HG03280 (cell line): ENCODE results near the gene ARSI.

ENCODE experiments used
- ATAC-seq: cut with Tn5 transposase; IDR thresholded peaks from one replicate; pipeline ENCODE4 v1.9.1; 2021; ENCODE audit warnings: mild to moderate bottlenecking, moderate library complexity; ENCODE audit not compliant: unreplicated experiment

ARSI gene

GRCh38 chr5:150271296-150271692, 31.4 kb downstream of the ARSI start:
- ATAC-seq: no peak

DNA sequence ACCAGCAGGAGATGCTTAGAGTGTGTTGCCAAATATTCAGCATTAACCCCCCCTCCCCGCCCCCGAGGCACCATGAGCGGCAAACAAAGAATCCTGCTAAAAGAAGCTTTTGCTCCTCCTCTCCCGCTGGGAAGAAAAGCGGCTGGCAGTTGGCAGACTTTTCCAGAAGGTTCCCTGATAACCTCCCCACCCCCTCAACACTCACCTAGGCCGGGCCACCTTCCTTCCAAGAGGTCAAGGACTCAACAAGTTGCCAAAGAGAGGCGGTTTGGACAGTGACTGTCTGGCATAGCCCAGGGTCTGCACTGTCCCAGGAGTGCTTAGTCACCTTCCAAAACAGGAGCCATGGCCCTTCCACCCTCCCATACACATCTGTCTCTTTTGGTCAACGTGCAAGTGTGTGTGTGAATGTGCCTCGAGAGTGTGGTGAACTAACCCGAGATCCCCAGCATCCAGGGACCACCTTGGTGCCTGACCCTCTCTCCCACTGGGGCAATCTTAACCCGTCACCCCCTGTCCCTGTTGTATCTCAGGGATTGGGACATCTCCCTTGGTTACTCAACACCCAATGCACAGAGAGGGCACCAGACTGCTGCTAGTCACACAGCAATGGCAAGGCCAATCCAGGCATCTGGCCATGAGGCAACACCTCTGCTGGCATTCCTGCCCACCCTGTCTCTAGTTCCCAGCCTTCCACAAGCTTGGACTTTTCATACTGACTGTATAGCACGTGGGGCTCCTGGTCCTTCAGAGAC, 32.0 kb downstream of the ARSI start:
- ATAC-seq: no peak

DNA sequence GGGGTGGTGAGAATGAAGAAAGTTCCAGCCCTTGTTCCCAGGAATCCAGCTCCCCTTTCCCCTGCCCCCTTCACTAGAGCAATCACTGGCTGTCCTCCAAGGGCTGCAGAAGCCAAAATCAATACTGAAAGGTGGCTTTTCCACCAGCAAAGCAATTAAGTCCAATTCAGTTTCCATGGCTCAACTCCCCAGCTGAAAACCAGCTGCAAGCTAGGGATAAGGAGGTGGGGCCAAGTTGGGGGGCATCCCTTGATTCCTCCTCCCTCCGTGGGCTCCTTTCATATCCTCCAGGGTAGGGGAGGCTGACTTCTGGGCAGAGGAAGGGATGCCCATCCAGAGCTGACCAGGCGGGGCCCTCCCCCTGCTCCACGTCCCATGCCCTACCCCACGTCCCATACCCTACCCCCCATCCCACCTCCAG, 35.8 kb downstream of the ARSI start:
- ATAC-seq: no peak

DNA sequence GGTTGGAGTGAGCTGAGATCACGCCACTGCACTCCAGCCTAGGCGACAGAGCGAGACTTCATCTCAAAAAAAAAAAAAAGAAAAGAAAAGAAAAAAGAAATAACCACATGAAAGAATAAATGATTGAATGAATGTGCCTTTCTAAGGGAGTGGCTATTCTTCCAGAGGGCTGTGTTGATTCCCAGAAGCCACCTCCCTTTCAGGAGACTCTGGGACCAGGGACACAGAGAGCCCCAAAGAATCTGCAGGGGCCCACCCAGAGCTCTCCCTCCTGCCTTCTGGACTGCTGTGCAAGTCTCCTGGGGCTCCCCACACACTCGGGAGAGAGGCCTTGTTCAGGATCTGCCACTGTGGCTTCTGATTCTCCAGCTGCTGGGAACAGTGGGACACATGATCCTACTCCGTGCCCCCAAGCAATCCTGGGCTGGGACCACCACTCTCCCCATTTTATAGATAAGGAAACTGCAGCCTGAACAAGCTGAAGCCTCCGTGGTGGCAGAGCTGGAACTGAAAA, 36.8 kb downstream of the ARSI start:
- no peak for ATAC-seq

- no peak for ATAC-seq
Measured at GRCh38 chr5:150264667-150265603, 37.8 kb downstream of the ARSI start.

DNA sequence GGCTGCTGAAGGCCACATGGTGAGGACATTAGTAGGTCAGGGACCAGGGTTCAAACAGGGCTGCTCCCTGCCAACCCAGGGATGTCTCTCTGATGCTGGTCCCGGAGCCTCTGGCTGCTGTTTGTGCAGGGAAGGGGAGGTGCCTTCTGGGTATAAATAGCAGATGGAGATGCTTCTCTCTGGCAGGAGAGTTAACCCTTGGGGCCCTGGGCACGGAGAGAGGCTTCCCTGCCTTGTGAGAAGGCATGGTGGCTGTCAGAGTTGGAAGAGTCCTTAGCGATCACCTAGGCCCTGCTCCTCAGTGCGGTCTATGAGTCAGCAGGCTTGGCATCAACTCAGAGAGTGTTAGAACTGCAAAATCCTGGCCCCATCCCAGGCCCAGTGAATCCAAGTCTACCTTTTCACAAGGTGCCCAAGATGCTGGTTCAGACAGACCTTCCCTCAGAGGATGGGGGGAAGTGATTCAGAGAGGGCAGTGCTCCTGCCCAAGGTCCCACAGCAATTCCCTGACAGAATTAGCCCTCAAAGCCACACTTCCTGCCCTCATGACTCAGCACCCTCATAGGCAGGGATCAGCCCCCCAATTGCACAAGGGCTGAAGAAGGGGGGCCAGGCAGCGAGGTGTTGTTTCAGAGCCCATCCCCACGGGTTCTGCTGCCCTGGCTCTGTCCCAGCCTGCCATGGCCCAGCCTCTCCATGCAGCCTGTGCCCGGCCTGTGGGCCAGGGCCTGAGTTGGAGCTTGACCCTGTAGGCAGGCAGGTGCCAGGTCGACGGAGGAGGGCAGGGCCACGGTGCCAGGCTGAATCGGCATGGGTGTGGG, 38.7 kb downstream of the ARSI start:
- no peak for ATAC-seq

- ATAC-seq: no peak
Measured at GRCh38 chr5:150263375-150263775, 39.3 kb downstream of the ARSI start.

GRCh38 chr5:150262502-150262901, 40.2 kb downstream of the ARSI start:
- ATAC-seq: no peak

DNA sequence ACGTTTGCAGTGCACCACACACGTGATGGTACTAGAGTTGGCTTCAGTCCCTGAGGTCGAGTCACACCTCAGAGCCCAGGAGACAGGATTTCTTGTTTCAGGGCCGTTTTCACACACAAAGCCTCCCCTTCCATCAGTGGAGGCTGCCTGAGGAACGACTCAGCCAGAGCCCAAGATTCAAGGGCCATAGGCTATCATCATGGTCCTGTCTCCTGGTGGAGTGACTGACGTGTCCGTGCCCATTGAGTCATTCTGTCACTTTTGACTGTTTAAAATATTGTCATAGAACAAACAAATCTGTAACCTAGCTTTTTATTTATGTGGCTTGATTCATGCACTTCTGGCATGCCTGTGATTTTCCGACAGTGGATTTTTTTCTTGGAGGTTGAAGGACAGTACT, 41.5 kb downstream of the ARSI start:
- no peak for ATAC-seq

- ATAC-seq: no peak
Measured at GRCh38 chr5:150258130-150258529, 44.6 kb downstream of the ARSI start.

- ATAC-seq: no peak
Measured at GRCh38 chr5:150257424-150257823, 45.3 kb downstream of the ARSI start.

- ATAC-seq: no peak
Measured at GRCh38 chr5:150256410-150257064, 46.2 kb downstream of the ARSI start.

- ATAC-seq: no peak
Measured at GRCh38 chr5:150255659-150256409, 46.9 kb downstream of the ARSI start.

- ATAC-seq: no peak
Measured at GRCh38 chr5:150254774-150255173, 47.9 kb downstream of the ARSI start.

DNA sequence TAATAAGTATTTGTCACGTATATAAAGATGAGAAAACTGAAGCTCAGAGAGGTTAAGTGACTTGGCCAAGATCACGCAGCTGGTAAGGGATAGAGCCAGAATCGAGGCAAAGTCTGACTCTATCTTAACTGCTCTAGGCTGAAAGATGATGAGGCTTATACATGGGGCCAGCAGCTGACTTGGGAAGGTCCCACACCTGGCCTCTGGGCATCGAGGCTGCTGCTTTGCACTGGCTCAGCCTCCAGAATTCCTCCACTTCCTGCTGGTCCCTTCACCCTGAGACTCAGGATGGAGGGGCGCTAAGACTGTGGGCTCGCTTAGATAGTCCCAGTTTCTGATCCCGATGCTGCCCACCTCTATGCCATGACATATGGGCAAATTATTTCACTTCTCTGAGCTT, 48.3 kb downstream of the ARSI start:
- ATAC-seq: no peak

DNA sequence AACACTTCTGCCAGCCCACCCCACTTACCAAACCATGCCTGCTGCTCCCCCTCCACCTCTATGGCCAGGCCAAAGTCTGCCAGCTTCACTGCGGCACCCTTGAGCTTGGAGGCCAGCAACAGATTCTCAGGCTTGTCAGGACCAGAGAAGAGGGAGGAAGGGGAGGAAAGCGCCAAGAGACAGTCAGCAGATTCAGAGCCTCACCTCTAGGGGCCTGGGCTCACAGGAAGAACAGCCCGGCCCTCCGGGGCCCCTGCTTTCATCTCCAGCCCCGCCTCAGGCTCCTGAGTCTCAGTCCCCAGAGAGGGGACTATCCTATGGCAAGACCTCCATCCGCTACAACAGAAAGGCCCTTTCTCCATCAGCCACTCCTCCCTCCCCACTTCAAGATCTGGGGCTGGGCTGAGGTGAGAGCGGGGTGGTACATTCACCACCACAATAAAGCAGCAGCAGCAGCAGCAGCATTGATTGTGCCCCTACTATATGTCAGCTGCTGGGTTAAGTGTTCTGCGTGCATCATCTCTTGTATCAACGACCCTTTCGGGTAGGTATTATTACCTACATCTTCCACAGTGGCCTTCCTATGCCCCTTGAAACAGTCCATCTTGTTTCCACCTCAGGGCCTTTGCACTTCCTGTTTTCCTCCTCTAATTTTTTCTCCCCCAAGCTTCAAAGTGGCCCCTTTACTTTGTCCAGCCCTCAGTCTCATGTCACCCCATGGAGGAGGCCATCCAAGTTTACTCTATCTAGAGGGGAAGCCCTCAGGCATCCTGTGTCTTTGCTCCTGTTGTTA, 49.1 kb downstream of the ARSI start:
- no peak for ATAC-seq

GRCh38 chr5:150252489-150252888, 50.2 kb downstream of the ARSI start:
- no peak for ATAC-seq

GRCh38 chr5:150251504-150251903, 51.2 kb downstream of the ARSI start:
- no peak for ATAC-seq

DNA sequence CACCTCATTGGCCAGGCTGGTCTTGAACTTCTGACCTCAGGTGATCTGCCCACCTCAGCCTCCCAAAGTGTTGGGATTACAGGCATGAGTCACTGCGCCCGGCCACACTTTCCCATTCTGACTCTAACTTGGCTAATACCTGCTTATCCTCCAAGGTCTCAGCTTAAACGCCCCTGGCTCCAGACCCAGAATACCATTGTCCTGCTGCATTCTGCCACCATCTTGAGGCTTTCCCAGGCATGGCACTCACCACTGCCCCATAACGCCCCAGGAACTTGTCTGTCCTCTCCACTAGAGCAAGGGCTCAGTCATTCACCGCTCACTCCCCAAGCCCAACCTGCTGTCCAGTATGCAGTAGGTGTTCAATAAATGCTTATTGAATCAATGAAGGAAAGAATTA, 53.0 kb downstream of the ARSI start:
- ATAC-seq: no peak
